ENCODE measurements around the gene CYRIA.

Gene CYRIA

GRCh38 chr2:16626997-16627605, 38.5 kb downstream of the CYRIA start:
- no peak for DNase-seq

GRCh38 chr2:16626497-16626896, 39.1 kb downstream of the CYRIA start:
- no peak for DNase-seq

GRCh38 chr2:16625759-16626158, 39.9 kb downstream of the CYRIA start:
- DNase-seq = no peak

GRCh38 chr2:16625201-16625729, 40.4 kb downstream of the CYRIA start:
- no peak for DNase-seq

- DNase-seq = no peak
These were observed 41.2 kb downstream of the CYRIA start for GRCh38 chr2:16624436-16624780.

GRCh38 chr2:16623564-16624435, 41.8 kb downstream of the CYRIA start:
- no peak for DNase-seq

GRCh38 chr2:16623031-16623430, 42.6 kb downstream of the CYRIA start:
- DNase-seq = no peak

GRCh38 chr2:16622399-16622968, 43.1 kb downstream of the CYRIA start:
- no peak for DNase-seq

GRCh38 chr2:16621316-16621715, 44.3 kb downstream of the CYRIA start:
- no peak for DNase-seq

- no peak for DNase-seq
These were observed 45.0 kb downstream of the CYRIA start for GRCh38 chr2:16620590-16620989.

- DNase-seq = no peak
These were observed 45.9 kb downstream of the CYRIA start for GRCh38 chr2:16619576-16620245.

- DNase-seq = no peak
These were observed 48.1 kb downstream of the CYRIA start for GRCh38 chr2:16617282-16618266.
